Activated CD4-positive, CD25-positive, alpha-beta regulatory T cell treated with anti-CD3 and anti-CD28 coated beads, Interleukin-2, amount 50 U/mL, for 24 hours (primary cell): Measurements from ENCODE around the gene NINJ2.
"Not testable (repeated sequence)": the region's sequence is repeated elsewhere in the genome, so short reads cannot be mapped to it uniquely, and the experiment has no call there.

Experiments
- ATAC-seq, 2 donors: fragments of 150-1000 bp; cut with Tn5 transposase; one replicate each; pipeline ENCODE4 v1.10.0; 2021; ENCODE audit warnings: mild to moderate bottlenecking in 1 of 2, moderate library complexity in 1 of 2

NINJ2 gene

GRCh38 chr12:669576-669945 lies 6.3 kb upstream of the NINJ2 start:
- ATAC-seq: no peak

- ATAC-seq: no peak
Measured at GRCh38 chr12:668090-668481, 4.8 kb upstream of the NINJ2 start.

GRCh38 chr12:666766-667308 lies 3.6 kb upstream of the NINJ2 start:
- ATAC-seq: peak; percentile 36 to 48

GRCh38 chr12:666066-666465 lies 2.8 kb upstream of the NINJ2 start:
- no peak for ATAC-seq

GRCh38 chr12:664779-665092 lies 1.5 kb upstream of the NINJ2 start:
- no peak for ATAC-seq

- no peak for ATAC-seq
Measured at GRCh38 chr12:664075-664778, 982 bp upstream of the NINJ2 start.

- ATAC-seq: no peak
Measured at GRCh38 chr12:662566-663292, 516 bp downstream of the NINJ2 start.

- ATAC-seq: no peak
Measured at GRCh38 chr12:661720-662486, 1.3 kb downstream of the NINJ2 start.

GRCh38 chr12:659090-659683 lies 4.1 kb downstream of the NINJ2 start:
- no peak for ATAC-seq

- no peak for ATAC-seq
Measured at GRCh38 chr12:650983-651382, 12.3 kb downstream of the NINJ2 start.

- ATAC-seq: no peak
Measured at GRCh38 chr12:647385-648085, 15.7 kb downstream of the NINJ2 start.

GRCh38 chr12:646442-647384 lies 16.5 kb downstream of the NINJ2 start:
- no peak for ATAC-seq

- ATAC-seq: peak in 1 of 2 donors; percentile 24
Measured at GRCh38 chr12:645563-646071, 17.6 kb downstream of the NINJ2 start.

GRCh38 chr12:644818-645552 lies 18.3 kb downstream of the NINJ2 start:
- no peak for ATAC-seq

GRCh38 chr12:644303-644639 lies 19.0 kb downstream of the NINJ2 start:
- no peak for ATAC-seq

GRCh38 chr12:643475-644302 lies 19.6 kb downstream of the NINJ2 start:
- no peak for ATAC-seq

GRCh38 chr12:642633-643474 lies 20.4 kb downstream of the NINJ2 start:
- peak; percentile 63 to 67 for ATAC-seq

- ATAC-seq: not testable (repeated sequence)
Measured at GRCh38 chr12:641321-641720, 21.9 kb downstream of the NINJ2 start.

- ATAC-seq: no peak
Measured at GRCh38 chr12:640773-641172, 22.5 kb downstream of the NINJ2 start.
